Stimulated activated CD4-positive, alpha-beta T cell treated with anti-CD3 and anti-CD28 coated beads, Interleukin-15, amount 100 ng/mL, for 48 hours (primary cell): ENCODE data around the gene WWC2.

ENCODE experiments used
- DNase-seq, 2 donors: peaks; one replicate each; pipeline ENCODE4 v3.0.0-alpha.2; 2020; ENCODE audit warnings: low read depth in 2 of 2

WWC2 gene

DNA sequence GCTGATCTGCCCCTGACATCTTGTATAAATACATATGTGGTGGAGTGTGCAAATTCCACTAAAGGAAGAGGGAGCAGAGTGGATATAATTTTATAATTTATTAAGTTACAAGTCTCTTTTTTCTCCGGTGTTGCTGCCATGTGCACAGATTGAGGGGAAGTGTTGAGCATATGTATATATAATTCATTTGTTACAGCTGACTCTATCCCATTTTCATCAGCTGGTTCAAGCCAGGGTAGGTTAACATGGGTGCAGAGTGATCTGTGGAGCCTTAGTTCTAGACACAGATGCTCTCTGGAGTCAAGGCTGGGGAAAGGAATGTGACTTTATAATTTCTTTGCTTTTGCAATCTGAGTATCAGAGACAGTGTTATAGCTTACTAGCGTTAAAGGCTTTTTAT is 103.5 kb downstream of the WWC2 start:
- no peak for DNase-seq

DNA sequence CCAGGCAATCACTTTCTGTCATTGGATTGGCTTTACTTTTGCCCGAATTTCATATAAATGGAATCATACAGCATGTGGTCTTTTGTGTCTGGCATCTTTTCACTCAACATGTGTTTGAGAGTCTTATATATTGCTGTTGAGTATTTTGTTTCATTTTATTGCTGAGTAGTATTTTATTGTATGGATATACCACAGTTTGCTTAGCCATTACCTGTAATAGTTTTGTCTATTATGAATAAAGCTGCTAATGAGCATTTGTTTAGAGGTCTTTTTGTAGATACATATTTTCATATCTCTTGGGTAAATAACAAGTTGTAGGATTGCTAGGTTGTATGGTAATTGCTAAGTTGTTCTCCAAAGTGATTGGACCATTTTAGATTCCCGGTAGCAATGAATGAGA is 105.7 kb downstream of the WWC2 start:
- DNase-seq, result no peak

DNA sequence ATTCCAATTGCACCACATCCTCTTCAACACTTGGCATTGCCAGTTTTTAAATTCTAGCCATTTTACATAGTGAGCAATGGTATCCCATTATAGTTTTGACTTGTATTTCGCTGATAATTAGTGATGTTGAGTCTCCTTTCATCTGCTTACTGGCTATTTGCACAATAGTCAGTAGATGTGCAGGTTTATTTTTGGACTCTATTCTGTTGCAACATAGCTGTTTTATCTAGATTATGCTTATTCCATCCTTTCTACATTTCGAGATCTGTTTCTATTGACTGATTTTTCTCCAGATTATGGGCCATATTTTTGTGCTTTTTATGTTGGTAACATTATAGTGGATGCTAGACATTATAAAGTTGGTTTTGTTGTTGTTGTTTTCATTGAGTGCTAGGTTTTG is 106.1 kb downstream of the WWC2 start:
- no peak for DNase-seq

DNA sequence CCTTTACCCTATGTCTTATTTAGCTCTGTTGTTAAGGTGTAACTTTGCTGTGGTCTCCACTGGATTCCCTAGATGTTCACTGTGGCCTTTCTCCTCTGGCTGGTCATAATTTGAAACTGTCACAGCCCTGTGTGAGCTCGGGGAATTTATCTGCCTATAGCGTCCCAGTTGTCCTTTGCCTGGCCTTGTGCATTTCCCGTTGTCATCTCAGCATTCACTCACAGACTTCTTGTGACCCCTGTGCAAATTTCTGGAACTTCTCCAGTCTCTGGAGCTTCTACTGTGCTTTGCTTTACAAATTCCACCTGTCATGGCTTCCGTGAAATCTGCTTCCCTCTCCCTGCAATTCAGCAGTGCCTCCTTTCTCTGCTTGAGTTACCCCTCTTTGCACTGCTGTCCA is 106.7 kb downstream of the WWC2 start:
- no peak for DNase-seq

DNA sequence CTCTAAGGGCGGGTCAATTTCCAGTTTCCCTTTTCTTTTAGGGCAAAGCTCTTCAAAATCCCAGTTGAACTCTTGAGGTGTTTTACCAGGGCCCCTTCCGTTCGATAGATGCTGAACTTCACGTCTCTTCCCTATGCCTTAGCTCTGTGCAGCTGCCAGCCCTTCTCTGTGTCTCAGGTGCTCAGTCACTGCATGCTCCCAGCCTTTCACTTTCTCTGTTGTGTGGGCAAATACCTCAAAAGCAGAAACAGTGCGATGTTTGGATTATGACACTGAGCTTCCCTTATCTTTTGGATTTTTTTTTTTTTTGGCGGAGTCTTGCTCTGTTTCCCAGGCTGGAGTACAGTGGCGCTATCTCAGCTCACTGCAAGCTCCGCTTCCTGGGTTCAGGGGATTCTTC is 112.5 kb downstream of the WWC2 start:
- no peak for DNase-seq

DNA sequence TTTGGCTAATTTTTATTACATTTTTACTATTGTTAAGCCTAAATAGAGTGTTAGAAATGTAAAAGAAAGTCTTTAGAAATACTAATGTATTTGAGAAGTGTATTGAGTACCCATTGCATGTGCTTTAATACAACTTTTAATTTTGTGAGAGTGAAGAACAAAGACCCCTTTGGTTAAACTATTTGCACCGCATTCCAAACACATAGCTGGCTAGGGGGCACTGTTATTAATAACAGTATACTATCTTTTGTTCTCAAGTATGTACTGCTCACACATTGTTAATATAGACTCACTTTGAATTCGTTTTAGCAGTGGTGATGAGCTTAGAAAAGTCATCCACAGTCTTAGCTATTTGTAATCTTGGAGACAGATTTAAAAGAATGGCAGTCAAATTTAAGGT is 114.9 kb downstream of the WWC2 start:
- no peak for DNase-seq

DNA sequence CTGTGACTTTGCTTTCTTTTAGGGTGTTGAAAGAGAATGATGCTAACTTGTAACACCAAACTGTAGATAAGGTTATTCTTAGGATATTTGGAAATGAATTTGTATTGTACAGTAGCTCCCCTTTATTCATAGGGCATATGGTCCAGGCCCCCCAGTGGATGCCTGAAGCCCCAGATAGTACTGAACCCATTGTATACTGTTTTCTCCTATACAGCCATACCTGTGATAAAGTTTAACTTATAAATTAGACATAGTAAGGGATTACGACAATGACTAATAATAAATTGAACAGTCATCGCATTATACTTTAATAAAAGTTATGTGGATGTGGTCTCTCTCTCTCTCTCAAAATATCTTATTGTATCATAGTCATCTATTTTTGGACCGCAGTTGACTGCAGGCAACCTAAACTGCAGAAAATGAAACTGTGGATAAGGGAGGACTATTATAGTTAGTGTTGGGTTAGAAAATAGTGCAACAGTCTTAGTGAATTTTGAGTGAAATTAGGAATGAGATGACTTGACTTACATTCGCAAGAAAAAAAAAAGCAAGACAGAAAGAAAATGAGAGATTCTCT is 115.9 kb downstream of the WWC2 start:
- no peak for DNase-seq

DNA sequence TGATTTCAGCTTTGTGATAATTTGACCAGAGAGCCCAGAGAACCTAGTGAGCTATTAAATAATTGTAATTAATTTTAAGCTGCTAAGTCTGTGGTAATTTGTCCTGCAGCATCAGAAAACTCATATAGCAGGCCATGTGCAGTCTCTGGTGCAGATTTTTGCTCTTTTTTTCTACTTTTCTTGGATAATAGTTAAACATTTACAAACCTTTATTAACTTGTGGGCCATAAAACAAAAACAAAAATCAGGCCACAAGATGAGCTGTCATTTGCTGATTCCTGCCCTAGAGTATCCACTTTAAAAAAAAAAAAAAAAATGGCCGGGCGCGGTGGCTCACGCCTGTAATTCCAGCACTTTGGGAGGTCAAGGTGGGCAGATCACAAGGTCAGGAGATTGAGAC is 121.2 kb downstream of the WWC2 start:
- DNase-seq, result no peak

DNA sequence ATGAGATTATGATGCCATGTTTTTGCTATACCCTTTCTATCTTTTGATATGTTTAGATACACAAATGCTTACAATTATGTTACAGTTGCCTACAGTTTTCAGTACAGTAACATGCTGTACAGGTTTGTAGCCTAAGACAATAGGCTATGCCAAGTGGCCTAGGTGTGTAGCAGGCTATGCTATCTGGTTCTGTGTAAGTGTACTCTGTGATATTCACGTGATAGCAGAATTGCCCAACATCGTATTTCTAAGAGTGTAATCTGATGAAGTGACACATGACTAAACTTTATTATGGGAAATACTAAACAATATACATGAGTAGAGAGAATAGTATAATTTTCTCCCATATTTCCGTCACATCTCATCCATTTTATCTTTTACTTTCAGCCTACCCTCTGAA is 124.0 kb downstream of the WWC2 start:
- DNase-seq, result no peak

DNA sequence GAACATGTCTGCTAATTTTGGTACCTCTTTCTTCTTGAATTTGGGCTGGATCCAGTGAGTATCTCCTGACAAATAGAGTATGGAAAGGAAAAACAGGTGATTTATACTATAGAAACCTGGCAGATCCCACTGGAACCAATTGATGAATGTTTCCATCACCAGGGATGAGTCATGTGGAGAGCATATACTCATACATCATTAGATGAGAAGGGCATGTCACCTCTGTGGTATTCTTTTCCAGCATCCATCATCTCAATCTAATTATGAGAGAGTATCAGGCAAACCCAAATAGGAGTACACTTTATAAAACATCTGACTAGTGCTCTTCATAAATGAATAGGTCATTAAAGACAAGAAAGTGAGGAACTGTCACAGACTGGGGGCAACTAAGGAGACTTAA is 130.3 kb downstream of the WWC2 start:
- DNase-seq, result no peak

DNA sequence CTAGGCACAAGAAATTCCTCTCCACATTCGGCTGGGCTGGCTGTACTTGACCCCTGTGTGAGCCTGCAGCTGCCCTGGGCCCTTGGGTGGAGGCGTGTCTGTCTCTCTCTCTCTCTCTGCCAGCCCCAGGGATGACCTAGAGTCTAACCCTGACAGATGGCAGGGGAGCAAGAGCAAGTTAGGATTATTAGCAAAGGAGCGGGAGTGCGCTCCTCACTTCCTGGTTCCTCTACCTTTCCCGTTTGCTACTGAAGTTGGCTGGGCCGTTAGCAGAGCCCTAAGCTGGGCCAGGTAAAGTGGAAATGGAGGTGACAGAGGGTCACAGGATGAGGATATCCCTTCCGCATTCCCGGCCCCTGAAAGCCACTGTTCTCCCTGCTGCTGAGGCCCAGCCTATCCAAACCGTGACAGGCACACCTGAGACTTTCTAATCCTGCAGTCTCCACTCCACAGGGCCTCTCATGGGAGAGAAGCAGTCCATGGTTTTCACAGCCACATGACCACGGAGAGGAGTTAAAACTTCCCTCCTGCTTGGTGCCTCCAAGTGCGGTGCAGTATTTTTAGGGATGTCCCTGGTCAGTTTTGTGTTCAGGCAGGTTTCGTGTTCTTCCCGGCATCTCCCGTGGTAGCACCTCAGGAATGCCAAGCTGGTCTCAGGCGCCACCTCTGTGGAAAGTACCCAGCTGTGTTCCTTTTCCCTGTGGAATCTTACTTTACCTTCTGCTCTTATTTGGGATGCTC is 141.7 kb downstream of the WWC2 start:
- no peak for DNase-seq

DNA sequence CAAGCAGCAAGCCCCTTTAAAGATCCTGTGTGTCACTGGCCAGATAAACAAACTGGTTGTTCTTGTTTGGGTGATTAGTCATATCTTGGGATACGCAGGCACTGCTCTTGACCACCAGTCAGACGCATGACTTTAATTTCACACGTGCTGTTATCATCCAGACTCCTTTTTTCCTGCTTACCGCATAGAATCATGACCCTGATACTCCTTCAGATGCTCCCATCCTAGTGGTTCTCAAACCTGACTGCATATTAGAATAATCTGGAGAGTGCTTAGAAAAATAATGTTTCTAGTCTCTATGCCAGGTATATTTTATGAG is 142.2 kb downstream of the WWC2 start:
- DNase-seq, result no peak

DNA sequence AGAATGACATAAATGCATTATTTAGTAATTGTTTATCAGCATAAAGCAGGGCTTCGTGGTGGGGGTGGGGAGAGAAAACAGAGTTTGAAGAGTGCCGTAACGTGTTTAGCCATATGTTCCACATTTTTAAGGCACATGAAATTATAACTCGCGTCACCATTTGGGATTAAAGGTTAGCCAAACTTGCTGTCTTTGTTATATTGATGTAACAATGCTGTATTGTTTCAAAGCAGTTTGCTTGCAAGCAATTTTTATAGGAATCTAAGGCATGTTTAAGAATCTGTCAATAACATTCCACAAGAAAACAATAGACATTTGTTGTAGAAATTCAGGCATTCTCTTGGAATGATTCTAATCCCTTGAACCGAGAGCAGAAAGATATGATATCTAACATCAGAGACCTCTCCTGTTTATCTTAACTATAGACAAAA is 142.7 kb downstream of the WWC2 start:
- no peak for DNase-seq

DNA sequence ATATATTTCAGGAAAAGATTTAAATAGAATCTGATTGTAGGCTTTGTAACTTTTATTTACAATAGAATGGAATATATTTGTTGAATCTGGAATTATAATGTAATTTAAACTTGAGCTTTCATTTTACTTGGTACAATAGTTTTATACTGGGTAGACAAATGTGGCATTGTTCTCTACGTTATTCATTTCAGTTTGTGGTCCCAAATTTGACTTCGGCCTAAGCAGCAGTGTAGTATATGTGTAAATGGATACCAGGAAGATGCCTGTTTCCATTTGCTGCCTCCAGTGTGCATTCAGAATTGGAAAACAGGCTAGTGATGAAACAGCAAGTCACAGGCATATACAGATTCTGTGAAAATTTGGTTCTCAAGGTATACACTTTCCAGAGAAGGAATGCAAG is 143.2 kb downstream of the WWC2 start:
- no peak for DNase-seq

DNA sequence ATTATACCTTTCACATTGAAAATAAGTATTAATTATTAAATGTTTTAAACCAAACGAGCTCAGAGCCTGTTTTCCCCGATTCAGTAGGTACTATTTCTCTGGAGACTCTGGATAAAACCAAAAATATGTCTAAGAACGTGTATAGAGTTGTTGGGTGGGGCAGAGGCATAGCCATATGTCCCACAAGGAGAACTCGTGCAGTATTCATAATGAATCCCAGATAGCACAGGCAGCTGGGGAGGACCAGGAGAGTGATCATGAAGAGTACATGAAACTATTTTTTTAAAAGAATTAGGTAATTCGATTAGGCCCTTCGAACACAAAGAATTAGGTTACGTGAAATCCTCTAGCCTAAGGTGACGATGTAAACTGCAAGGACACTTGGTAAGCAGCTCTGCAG is 145.0 kb downstream of the WWC2 start:
- DNase-seq, result no peak

DNA sequence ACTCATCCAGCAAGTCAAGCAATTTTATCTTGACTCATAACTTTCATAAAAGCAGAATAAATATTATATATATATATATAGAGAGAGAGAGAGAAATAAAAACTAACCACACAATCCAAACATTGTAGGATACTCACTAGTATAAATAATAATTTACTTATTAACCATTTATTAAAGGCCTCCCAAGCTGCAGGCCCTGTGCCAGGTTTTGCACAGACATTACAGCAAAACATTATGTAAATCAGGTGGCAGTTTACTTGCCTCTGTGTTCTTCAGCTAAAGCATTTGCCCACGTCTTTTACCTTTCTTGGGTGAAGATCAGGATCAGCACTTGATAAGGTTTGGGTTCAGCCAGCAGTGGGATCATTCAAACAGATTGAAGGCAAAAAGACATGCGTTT is 145.4 kb downstream of the WWC2 start:
- DNase-seq, result no peak

DNA sequence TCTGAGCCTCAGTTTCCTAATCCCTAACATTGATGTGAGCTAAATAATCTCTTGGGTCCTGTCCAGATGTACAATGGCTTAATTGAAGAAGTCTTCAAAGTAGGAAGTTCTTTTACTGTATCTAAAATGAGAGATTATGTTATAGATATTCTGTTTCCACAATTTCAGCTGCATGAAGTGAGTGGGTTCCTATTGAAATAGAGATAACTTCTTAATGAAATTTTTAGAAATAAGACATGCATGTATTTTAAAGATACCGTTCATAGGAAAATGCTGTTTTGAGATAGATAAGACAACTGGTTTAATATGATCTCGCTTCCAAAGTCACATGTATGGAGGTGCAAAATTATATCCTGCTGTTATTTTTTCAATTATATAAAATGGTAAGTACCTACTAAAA is 149.1 kb downstream of the WWC2 start:
- DNase-seq, result no peak

DNA sequence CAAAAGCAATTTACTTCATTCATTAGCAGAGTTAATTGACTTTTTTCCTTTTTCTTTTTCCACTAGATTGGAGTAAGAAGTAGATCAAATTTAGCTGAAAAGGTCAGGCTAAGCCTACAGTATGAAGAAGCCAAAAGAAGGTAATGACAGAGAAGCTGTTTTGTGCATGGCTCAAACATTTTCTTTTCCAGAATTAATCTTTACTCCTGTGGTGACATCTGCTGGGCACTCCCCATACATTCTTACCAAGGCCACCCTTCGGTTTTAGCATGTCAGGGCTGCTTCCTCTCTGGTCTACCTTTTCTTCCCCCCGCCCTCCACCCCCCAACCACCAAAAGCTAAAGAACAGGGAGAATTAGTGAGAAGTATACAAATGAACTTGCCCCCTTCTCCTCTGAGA is 150.8 kb downstream of the WWC2 start:
- no peak for DNase-seq

DNA sequence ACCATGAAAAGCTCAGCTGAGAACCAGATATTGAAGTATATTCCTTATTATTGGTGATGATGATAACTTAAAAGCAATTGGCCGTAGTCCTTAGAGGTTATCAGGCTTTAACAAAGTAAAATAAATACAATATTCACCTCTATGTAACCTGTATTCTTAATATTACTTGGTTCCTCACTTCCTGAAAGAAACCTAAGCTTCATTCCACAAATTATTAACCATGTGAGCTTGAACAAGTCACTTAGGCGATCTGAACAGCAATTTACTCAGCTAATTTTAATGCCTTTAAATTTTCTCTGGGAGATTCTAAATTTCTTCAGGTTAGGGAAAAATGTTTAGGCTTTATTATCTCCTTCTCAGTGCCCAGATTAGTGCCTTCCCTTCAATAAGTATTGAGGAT is 151.8 kb downstream of the WWC2 start:
- DNase-seq, result no peak

DNA sequence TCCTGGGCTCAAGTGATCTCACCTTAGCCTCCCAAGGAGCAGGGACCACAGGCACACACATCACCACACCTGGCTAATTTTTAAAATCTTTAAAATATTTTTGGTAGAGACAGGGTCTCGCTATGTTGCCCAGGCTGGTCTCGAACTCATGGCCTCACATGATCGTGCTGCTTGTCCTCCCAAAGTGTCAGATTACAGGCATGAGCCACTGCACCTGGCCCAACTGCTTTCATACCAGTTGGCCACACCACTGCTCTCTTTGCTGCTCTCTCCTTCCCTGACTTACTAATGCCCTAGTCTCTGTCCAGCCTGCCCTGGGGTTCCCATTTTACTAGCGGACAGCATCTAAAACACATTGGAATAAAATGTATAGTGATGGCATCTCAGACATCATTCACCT is 153.9 kb downstream of the WWC2 start:
- no peak for DNase-seq

DNA sequence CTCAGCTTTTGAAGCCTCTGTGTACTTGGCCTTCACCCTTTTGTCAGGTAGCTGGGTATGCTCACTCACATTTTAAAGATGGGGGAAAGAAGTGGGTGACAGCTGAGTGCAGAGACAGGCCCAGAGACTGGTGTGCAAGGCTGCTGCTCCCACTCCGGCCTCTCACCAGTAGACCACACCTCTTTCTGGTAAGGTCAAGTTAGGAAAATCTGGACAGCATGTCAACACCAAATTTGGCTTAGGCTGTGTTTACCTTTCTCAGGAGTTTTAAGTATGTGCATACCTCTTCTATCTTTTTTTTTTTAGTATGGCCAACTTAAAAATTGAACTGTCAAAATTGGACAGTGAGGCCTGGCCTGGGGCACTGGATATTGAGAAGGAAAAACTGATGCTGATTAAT is 154.4 kb downstream of the WWC2 start:
- no peak for DNase-seq

DNA sequence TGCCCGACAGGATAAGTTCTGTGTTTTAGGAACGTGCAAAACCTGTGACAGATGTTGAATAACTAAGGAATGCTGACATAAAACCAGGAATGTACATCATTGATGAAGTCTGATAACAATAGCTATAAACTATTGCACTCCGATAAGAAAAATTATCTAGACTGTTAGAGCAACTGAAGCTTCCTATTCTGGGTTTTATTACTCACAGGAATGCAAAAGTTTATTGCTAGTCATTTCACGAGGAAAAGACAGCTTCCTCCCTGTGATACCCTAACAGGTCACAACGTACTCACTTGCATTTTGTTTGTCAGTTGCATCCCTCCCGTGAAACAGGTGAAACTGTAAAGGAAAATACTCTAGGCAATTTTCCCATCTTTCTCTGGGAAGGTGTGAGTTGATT is 155.1 kb downstream of the WWC2 start:
- DNase-seq, result no peak

DNA sequence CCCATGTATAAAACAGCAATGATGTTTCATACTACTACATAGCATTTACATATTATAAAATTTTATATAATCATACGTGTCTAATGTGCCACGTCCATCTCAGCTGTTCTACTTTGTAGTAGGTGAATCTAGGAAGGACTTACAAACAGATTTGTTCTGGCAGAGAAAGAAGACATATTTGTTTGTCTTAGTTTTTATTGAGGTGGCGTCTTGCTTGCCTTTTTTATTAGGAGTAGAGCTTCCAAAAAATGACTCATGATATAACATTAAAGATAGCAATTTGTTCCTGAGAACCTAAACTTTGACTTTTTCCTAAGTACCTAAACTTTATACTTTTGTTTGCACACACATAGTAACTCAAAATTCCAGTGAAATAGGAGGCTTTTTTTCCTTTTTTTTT is 156.4 kb downstream of the WWC2 start:
- no peak for DNase-seq

DNA sequence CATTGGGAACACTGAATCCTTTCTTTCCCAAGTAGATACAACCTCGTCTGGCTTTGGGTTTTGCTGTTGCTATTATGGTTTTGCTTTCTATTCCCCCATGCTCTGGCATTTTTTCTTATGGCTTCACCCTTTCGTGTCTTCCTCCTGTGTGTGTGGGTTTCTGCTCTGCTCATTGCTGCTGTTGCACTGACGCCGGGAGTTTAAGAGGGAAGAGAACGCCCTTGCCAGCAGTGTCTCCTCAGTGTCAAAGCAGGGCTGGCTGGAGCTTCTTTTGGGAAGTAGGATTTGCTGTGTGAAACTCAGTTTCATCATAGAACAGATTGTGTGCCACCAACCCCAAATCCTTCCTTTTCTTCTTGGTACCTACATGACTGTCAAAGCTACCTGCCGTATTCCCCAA is 157.3 kb downstream of the WWC2 start:
- no peak for DNase-seq
